CD4-positive, alpha-beta T cell treated with Interleukin-17A for 1 hour (primary cell): ENCODE measurements around the gene PTPRD.

Experiments
- DNase-seq: peaks from one replicate; pipeline ENCODE4 v3.0.0-alpha.2; 2020

PTPRD gene

DNA sequence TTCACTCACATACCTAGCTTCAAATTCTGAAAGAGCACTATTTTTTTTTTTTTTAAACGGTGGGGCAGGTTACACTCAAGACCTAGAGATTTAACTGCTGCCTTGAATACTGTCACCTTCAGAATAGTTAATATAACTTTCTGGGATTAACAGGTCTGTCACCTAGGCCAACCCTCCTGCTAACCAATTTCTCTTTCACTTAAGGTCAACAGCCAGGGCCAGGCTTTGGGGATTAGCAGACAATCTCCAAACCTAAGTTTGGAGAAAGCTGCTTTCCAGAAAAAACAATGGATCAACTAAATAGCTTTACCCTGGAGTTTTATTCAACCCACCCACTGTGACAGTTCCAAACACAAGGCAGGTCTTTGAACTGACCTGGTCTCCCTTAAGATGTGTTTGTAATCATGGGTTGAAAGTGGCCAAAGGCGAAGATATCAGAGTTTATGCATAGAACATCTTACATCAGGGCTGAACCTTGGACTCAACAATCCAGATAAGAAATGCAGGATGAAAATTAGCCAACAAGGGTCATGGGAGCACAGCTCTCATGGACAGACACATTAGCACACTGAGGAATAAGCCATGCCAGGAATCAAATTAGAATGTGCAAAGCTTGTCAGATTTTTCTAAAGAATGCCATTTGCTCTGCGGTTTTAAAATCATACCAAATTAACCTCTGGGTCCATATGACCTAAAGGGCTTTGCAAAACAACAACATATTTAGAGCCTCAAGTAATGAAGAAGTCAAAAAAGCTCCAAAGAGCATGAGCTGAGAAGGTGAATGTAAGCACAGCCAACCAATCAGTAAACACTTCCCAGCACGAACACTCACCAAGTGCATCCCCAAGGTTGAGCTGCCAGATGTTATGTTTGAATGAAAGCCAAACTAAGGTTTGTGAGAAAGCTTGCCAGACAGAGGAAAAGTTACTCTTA, 2274.7 kb downstream of the PTPRD start:
- no peak for DNase-seq

DNA sequence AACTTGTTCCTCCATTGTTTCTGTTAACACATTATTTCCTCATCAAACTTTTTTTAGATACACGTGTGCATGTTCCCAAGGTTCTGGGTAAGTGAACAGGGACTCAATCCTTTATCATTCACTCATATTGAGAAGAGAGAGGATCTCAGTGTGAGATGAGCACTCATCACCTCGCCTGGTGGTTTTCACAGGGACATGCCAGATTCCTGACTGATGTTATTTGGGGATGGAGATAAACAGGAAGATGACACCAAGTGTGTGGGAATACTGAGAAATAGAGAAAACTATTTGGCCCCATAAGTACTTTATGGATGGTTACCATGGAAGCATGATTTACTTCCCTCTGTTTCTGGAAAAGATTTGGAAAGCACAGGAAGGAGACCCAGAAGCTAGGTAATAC, 2279.9 kb downstream of the PTPRD start:
- DNase-seq = no peak

DNA sequence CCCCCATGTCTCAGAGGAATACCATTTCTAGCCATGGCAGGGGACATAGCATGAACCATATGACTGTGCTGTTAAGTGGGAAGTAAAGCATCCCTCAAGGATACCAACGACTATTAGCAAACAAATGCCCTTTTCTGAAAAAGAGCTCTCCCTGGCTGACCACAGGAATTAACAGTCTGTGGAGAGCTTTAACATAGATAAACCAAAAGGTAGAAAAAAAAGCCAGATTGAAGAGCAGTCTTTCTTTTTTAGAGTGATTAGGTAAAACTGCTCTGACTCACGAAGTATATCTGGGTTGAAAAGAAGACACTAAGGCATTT, 2280.5 kb downstream of the PTPRD start:
- DNase-seq = no peak

DNA sequence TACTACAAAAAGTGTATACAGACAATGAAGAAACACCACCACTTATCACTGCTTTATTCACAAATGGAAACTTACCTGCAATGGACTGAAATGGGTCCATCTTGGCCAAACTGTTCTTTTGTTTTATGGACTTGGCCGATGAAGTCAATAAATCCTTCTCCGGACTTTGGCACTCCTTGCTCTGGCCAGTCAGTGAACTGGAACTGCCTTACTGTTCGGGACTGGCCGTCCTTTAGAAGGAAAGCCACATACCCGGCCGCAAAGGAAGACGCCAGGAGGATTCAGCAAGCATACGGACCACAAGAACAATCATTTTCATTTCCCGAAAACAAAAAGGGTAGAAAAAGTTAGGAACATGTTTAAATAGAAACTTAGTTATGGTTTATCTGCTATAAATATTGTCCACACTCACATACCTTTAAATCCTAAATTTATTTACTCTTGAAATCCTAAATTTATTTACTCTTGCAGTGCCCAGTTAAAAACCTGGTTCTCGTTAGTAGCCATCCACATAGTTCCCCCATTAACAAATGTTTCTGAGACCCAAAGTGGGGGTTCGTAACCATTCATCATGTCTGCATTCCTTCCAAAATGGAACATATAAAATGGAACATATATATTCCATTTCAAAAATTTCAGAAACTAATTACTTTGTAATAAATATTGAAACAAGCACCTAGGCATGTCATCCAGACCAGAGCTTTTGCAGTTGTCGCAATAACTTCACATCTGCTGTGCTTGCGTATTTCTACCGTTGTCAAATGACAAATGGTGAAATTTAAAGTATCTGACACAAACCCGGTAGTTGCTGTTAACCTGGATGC, 2281.1 kb downstream of the PTPRD start:
- DNase-seq = no peak

DNA sequence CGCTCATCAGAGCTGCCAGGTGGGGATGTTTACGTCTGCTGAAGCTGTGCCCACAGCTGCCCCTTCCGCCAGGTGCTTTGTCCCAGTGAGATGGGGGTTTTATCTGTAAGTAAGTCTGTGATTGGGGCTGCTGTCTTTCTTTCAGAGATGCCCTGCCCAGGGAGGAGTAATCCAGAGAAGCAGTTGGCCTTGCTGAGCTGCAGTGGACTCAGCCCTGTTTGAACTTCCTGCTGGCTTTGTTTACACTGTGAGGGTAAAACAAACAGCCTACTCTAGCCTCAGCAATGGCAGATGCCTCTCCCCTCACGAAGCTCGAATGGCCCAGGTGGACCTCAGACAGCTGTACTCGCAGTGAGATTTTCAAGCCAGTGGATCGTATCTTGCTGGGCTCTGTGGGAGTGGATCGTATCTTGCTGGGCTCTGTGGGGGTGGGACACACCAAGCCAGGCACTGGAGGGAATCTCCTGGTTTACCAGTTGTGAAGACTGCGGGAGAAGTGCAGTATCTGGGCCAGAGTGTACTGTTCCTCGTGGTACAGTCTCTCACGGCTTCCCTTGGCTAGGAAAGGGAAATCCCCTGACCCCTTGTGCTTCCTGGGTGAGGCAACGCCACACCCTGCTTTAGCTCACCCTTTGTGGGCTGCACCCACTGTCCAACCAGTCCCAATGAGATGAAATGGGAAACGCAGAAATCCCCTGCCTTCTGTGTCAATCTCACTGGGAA, 2283.1 kb downstream of the PTPRD start:
- DNase-seq = no peak

DNA sequence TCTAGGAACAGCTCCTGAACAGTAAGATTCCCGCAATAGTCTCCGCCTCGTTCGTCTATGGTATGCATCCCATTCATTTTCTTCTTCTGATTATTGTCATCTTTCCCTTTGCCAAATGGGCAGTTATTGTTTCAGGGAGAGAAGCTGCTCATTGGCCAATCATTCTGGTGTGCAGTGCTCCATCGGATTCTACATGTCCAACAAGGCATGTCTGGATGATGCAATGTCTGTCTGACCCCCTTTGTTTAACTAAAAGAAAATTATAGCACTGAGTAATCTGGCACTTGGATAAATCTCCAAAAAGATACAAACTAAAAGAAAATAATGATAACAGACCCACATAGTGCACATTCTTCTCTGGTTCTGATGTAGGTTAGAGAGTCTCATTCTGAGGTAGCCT, 2297.6 kb downstream of the PTPRD start:
- no peak for DNase-seq

DNA sequence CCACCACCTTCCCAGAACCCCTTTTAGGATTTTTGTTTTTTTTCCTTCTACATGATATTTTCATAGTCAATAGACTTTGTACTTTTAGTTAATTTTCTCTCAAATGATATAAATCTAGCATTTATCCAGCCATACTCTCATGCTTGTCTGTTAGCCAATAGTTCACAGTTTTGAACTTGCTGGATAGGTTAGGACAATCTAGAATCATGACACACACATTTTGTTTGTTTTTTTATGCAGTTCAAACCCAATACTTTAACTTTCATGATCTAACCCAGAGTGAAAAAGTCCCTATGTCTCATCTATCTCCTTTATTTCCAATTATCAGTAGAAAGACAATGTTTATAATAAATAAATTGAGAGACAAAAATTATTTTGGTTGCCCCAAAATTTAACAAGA, 2303.5 kb downstream of the PTPRD start:
- no peak for DNase-seq

DNA sequence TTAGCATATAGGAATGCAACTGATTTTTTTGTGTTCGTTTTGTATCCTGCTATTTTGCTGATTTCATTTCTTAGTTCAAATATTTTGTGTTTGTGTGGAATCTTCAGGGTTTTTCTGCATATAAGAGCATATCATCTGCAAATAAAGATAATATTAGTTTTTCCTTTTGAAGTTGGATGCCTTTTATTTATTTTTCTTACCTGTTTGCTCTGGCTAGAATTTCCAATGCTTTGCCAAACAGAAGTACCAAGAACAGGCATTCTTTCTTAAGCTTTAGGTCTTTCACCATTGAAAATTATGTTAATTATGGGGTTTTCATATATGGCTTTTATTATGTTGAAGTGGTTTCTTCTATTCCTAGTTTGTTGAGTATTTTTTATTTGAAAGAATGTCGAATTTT, 2308.1 kb downstream of the PTPRD start:
- no peak for DNase-seq

DNA sequence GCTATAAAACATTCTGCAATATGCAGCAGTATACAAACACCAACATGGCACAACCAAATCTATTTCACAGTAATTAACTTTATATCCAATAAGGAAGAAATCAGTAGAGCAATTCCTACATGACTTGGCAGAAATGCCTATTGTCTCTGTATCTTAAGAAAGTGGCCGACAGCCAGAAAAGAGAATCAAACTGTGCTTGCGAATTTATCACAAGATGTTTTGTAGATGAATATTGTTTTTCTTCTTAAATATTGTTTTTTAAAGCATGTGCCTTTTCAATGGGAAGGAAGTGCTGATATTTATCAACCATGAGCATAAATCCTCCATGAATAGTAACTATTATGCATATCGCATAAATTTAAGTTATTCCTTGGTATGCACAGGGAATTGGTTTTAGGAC, 2311.5 kb downstream of the PTPRD start:
- no peak for DNase-seq

DNA sequence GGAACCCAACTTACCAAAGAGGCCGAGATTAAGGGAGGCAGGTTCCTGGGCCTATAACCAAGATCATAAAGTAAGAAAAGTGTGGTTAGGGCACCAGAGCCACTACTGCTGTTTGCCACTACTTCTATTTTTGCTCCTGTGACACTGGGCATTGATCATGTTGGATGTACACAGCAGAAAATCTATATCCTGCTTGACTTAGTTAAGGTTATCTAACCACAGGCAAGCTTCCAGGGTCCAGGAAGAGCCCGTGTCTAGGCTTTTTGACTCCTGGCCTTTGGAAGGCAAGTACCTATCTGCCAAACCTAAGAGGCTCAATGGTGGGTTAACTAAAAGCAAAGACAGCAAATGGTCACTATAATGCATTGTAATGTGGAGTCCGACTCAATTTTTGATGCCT, 2315.8 kb downstream of the PTPRD start:
- DNase-seq = no peak

DNA sequence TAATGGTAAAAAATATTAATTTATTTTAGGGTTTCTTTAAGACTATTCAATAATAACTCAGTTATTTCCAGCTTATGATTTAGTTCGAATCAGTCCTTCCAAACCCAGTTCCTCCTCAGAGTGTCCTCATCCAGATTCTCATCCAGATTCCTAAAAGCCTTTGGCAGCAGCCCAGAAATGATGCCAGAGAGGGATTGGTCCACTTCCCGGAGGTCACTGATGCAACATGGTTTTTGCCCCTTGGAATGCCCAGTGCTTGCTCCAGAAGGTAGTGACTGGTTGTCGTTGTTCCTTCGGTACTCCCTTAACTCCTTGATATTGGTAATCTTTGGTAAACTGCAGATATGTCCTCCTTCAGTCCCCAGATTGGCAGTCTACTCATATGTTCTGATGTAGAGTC, 2320.1 kb downstream of the PTPRD start:
- no peak for DNase-seq

DNA sequence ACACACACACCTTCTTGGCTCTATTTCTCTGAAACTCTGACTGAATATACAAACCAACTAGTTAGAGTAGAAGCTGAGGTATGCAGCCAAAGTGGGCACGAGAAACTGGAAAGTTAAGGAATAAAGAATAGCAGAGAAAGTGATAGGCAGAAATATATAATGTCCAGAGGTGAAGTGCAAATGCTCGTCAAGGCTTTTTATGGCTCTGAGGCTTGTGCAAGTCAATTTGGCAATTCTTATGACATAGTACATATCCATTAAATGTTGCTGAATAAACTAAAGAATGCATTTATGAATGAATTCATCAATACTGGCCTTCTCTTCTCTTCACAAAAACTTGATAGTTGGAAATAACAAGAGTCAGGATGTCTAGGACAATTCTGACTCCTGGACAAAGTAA, 2323.1 kb downstream of the PTPRD start:
- no peak for DNase-seq

DNA sequence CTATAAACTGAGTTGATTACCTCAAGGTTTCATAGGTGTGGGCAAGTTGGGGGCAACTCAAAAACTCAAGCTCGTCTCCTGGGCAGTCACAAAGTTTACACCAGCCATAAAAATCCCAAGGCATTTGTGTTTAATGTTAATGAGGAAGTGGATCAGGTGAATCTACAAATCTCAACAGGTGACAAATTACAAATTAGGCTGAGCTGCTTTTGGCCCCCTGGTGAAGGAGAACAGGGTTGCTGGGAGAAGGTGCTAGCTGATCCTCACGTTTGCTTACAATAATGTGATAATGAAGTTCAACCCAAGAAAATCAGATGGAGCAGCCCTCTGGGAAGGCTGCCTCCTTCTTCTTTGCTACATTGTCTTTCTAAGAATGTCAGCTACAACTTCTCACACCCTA, 2324.8 kb downstream of the PTPRD start:
- no peak for DNase-seq

DNA sequence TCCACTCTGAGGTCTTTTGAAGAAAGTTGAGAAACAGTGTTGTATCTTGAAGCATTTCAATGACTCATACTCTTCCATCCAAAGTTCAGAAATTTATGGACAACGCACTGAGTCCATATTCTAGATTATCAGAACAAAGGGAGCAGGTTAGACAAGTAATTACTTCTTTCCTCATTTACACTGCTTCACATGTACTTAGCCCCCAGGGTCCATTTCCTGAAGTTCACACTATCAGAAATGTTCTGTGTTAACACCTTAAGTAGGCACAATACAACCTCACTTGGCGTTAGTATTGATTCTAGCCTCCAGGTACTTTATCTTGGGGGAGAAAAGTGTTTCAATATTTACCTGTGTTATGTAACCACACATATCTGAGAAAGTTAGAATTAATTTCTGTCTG, 2325.3 kb downstream of the PTPRD start:
- DNase-seq = no peak

DNA sequence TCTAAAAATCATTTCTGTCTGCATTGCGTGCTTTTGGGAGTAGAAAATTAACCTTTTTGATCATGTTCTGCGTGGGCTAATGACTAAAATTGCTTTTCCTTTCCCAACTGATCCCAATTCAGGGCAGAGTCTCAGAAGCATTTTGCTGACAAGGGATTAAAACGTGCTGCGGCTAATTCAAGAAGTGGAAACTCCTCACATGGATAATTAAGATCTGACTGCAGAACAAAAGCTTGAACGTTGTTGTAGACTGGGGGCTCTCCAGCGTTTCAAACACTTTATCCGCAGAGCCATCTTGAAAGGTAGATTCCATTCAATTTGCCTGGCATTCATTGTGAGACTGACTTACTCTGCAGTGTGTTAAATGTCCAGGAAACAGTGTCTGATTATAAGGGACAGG, 2327.9 kb downstream of the PTPRD start:
- DNase-seq = no peak

DNA sequence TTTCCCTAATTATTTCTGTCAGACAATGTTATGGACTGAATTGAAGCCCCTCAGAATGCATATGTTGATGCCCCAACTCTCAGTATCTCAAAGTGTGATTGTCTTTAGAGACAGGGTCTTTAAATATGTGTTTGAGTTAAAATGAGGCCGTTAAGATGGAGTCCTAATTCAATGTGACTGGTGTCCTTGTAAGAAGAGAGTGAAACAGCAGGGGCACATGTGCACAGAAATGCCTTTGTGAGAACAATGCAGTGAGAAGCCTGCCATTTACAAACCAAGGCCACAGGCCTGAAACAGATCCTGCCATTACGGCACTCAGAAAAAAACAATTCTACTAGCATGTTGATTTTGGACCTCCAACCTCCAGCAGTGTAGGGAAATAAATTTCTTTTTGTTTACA, 2330.3 kb downstream of the PTPRD start:
- DNase-seq = no peak

DNA sequence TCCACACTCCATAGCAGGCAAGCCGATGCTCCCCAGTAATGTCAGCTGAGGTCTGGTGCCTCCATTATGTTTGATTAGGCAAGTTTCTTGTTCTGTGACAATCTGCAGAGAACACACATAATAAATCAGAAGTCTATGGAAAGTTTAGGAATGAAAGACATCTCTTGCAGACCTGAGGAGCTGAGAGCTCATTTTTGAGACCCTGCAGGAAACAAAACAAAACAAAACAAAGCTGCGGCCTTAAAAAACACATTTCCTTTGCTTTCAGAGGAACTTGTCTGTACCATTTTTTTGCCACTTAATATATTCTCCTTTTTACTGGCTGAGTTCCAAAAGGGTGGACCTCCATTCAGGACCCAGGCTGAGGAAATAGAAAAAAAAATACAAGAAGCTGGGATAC, 2332.0 kb downstream of the PTPRD start:
- no peak for DNase-seq

DNA sequence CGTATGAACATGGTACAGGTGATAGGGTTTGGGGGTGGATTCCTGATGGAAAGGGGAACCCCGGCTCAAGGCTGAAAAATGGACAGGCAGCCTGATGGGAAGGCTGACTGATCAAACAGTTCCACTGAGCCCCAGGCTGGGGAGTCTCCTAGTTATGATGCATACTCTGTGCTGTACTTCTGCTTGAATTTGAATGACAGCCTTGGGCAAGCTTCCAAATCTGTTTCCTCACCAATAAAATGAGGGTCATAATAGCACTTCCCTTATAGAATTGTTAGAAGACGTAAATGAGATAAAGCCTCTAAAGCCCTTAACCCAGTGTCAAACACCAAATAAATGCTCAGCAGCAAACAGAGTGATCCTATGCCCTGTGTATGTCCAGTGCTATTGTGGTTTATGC, 2334.8 kb downstream of the PTPRD start:
- no peak for DNase-seq

DNA sequence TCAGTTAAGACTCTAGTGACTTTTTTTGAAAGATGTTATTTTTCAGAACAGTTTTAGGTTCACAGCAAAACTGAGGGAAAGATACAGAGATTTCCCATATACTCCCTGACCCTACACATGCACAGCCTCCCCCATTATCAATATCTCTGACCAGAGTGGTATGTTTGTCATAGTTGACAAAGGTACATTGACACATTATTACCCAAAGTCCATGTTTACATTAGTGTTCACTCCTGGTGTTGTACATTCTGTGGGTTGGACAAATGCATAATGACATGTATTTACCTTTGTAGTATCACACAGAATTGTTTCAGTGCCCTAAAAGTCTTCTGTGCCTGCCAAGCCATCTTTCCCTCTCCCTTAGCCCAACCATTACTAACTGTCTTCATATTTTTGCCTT, 2342.6 kb downstream of the PTPRD start:
- DNase-seq = no peak

DNA sequence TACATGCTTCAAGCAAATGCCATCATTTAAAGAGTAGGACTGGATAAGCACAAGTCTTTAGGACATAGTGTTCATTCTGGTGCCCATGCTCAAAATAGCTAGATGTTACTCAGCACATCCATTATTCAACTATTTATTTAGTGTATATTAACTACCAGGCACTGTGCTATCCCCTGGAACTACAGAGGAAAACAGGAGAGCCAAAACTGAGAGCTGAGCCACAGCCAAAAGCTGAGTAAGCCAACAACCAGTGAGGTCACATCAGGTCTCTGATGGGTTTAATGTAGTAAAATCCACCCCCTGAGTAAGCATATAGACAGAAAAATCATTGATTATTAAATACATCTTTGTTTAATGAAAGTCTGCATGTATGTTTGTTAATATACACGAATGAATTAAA, 2343.9 kb downstream of the PTPRD start:
- no peak for DNase-seq

DNA sequence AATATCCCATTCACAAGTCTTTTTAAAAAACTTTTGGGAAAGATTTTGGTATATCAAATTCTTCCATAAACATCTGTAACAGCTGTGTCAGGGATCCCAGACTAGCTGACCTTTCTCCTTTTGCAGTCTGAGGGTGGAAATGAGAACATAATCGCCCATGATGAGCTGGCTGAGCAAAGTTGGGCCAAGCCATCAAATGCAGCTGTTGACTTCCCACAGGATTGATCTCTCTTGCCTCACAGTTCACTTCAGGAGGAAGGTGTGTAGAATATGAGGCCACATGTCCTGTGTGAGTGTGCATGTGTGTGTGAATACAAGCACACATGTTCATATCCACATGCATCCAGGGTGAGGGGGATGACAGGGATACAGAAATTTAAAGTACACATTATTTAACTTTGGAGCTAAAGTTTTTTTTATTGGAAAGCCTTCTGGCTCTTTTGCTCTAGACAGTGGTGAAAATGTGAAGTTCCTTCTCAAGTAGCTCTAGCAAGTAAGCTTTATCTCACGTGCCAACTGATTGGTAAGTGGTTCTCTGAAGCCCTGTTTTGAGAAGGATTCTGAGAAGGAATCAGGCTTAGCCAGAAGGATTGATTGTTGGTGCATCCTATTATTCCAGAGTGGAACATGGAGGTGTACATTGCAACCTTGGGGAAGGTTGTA, 2344.5 kb downstream of the PTPRD start:
- DNase-seq = no peak

DNA sequence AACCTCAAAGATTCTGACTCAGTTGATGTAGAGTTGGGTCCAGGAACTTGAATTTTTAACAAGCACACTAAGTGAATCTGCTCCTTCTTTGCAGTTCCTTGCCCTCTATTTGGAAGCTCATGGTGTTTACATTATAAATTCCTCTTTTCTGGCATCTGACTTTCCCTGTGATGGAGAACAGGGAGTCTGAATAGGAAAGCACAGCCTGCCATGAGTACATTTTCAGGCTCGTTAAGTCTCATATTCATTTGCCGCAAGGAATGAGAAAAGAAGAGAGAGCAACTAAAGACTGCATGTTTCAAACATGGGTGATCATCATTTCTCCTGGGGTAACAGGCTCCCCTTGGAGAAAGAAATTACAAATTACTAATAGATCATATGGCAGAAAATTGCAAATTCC, 2345.2 kb downstream of the PTPRD start:
- DNase-seq = no peak

DNA sequence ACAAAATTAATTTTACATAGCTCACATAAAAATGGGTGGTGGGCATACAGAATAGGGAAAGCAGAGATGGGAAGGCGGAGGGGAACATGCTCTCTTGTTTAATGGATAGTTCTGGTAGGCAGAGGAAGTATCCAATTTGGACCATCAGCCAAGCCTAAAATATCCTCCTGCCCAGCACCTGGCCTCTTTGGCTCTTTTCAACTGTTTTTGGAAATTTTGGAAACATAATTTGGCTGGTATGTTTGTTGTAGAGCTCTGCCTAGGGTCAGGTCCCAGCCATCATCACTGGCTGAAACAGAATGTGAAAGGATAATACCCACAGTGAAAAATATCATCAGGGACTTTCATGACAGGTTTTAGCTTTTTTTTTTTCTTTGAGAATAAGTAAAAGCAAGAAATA, 2345.9 kb downstream of the PTPRD start:
- DNase-seq = no peak
